SHP77 treated with DMSO at 0.1 percent for 48 hours (cell line): ENCODE results near the gene PVR.
A peak's percentile ranks its signal among the peaks of the same experiment; 100 is the strongest.
"Not testable (repeated sequence)": the region's sequence is repeated elsewhere in the genome, so short reads cannot be mapped to it uniquely, and the experiment has no call there.

Source experiments
- DNase-seq: peaks from one replicate; lab custom pipeline; 2025; lab: John Stamatoyannopoulos, UW

The PVR gene

GRCh38 chr19:44618640-44619357, 24.9 kb upstream of the PVR start:
- no peak for DNase-seq

GRCh38 chr19:44620667-44621066, 23.0 kb upstream of the PVR start:
- no peak for DNase-seq

- no peak for DNase-seq
Observed at GRCh38 chr19:44621367-44621766, 22.3 kb upstream of the PVR start.

GRCh38 chr19:44623080-44623479, 20.6 kb upstream of the PVR start:
- no peak for DNase-seq

GRCh38 chr19:44623626-44624025, 20.1 kb upstream of the PVR start:
- DNase-seq: no peak

- no peak for DNase-seq
Observed at GRCh38 chr19:44624840-44625354, 18.8 kb upstream of the PVR start.

- not testable (repeated sequence) for DNase-seq
Observed at GRCh38 chr19:44625637-44626036, 18.1 kb upstream of the PVR start.

GRCh38 chr19:44626048-44626624, 17.6 kb upstream of the PVR start:
- no peak for DNase-seq

GRCh38 chr19:44627631-44628030, 16.1 kb upstream of the PVR start:
- DNase-seq: no peak

GRCh38 chr19:44628793-44629192, 14.9 kb upstream of the PVR start:
- DNase-seq: no peak

GRCh38 chr19:44631611-44632010, 12.1 kb upstream of the PVR start:
- DNase-seq: not testable (repeated sequence)

- DNase-seq: not testable (repeated sequence)
Observed at GRCh38 chr19:44634058-44634457, 9.7 kb upstream of the PVR start.

- DNase-seq: no peak
Observed at GRCh38 chr19:44634785-44635184, 8.9 kb upstream of the PVR start.

- no peak for DNase-seq
Observed at GRCh38 chr19:44635581-44636438, 7.9 kb upstream of the PVR start.

- no peak for DNase-seq
Observed at GRCh38 chr19:44636439-44637389, 7.0 kb upstream of the PVR start.

GRCh38 chr19:44637390-44637764, 6.3 kb upstream of the PVR start:
- no peak for DNase-seq

GRCh38 chr19:44640518-44640917, 3.2 kb upstream of the PVR start:
- no peak for DNase-seq

- DNase-seq: no peak
Observed at GRCh38 chr19:44641501-44642265, 2.0 kb upstream of the PVR start.

GRCh38 chr19:44642377-44642776, 1.3 kb upstream of the PVR start:
- DNase-seq: no peak

- DNase-seq: peak; percentile 16
Observed at GRCh38 chr19:44644402-44645016, 799 bp downstream of the PVR start.
